Frontal cortex (tissue), 4 donors: ENCODE results near the gene TSPAN12. TPM values are rescaled to one million over a fixed set of nuclear protein-coding genes. Genes with fewer than 3 reads are reported as not detected.
"Not testable (repeated sequence)": the region's sequence is repeated elsewhere in the genome, so short reads cannot be mapped to it uniquely, and the experiment has no call there.

Source experiments
- DNase-seq, 2 donors: peaks; one replicate each; pipeline ENCODE4 v3.0.0; 2012; ENCODE audit warnings: low spot score in 2 of 2
- FAIRE-seq: peaks from 2 replicates; lab custom pipeline; 2012; peaks lifted over from hg19 to GRCh38; lab: Jason Lieb, UNC
- total RNA-seq: library from RNA; depleted of rRNA; stranded (reverse); fragments of >200 nt; gene quantifications from one replicate; pipeline ENCODE4 v1.2.3, GENCODE V29; 2014
- donor health status: control.
- donor health status: control.
- donor health status: control.

TSPAN12 gene
- total RNA-seq, 1 donor from 2014 or later, result 5.7 TPM

DNA sequence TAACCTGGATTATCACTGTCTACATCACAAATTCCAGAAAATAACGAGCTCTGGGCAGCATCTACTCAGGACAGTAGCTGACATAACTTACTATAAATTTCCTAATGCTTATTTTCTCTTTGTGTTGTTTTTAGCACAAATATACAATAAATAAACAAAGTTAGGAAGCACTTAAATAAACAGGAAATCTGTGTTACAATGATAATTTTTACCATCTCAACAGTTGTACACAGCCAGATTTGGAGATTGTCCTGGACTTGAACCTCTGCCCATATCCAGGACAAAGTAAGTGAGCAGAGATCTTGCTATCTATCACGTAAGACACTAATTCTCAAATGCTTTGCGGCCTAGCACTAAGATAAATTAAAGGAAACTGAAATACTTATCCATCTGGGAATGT, 48.7 kb downstream of the TSPAN12 start:
- DNase-seq (no peak), FAIRE-seq (no peak)

DNA sequence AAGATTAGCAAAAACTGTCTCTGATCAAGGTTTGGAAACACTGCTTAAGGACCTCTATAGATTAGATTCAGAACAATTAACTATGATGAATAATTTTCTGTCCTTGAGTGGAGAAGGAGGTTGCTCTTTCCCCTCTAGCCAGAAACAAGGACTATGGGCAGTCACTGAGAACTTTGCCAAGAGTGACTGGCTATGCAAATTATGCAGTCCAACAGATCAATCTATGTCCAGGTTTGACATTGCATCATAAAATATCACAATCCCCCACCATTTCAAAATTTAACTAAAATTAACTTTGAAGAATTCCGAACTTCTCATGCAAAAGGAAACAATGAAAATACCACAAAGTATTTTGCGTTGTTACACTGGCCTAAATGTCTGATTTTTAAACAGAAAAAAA, 50.6 kb downstream of the TSPAN12 start:
- DNase-seq (no peak), FAIRE-seq (no peak)

DNA sequence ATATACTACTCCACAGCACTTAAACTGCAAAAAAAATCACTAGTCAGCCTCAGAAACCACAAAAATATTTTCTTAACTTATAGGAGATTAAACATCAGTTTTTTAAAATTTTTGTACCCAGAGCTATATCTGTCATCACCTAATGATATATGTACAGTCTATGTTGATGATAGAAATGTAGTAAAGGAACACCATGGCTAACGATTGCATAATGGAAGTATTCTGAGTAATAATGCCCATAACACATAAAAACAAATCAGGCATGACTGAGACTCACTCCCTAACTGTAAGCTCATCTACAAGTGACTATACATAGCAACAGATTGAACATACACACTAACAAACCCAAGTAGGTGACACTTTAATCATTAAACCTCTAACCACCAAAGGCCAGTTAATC, 51.3 kb downstream of the TSPAN12 start:
- FAIRE-seq (no peak), DNase-seq (no peak)

DNA sequence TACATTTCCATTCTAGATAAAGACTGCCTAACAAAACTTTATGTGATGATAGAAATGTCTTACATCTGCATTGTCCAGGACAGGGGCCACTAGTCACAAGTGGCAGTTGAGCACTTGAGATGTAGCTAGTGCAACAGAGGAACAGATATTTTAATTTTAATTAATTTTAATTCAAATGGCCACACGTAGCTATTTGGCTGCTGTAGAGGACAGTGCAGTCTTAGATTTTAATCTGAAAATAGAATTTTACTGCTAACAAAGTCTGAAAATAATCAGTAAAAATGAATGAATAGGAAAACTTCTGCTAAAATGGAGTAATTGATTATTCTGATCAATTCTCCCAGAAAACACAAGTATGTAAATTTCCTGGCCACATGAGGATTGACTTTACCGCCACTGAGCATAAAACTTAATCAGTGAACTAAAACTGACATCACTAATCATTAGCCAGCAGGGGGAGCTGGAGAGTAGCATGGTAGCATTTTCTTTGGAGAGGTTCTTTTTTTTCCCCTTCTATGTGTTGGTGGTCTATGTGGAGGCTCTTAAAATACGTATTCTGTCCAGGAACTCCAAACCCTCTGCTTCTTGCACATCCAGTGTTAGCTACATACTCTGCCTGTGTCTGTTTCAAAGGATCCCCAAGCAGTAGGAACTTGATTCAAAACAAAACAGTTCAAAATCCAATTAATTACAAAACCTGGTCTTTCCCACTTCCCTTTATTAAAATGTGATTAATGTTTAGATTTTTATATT, 52.1 kb downstream of the TSPAN12 start:
- DNase-seq, result peak; percentile 10 to 28
- no peak for FAIRE-seq

DNA sequence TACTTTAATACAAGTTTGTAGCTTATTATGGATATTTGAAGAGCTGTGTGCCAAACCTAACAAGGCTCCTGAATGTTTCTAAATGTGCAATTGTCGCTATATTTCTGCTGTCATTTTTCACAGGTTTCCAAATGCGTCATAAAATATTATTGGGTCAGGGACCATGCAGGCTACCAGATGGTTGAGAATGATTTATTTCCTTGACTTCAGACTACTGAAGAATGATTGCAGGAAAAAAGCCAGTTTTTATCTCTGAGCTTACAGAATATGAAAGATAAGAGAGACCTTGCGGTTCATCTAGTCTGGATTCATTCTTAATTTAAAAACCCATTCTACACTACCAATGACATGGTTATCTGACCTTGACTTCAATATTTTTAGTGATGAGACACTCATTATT, 55.2 kb downstream of the TSPAN12 start:
- no peak for FAIRE-seq
- DNase-seq, result no peak

DNA sequence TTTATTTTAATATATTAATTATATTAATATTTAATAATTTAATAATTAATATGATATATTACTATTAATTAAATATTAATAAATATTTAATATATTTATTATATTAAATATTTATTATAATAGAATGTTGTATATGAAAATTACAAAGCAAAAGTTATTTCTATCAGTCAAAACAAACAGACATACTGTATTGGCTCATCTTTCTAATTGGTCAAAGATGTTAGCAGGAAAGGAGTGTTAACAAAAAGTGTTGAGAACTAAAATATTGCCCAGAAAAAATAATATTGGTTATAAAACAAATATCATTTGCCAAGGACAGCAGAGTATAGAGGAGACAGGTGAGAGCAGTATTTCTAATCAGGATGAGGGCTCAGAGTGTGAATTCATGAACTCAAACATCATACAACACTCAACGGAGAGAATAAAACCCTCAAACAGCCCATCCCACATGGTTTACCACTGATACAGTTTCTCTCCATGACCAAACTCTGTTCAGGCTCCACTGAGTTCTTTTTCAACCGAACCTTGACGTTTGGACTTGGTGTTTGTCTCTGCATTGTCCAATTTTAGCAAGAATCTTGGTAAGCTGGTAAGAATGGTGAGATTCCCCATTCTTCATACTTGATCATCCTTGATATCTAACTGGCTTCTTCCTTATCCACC, 58.0 kb downstream of the TSPAN12 start:
- no peak for DNase-seq
- FAIRE-seq, result no peak

DNA sequence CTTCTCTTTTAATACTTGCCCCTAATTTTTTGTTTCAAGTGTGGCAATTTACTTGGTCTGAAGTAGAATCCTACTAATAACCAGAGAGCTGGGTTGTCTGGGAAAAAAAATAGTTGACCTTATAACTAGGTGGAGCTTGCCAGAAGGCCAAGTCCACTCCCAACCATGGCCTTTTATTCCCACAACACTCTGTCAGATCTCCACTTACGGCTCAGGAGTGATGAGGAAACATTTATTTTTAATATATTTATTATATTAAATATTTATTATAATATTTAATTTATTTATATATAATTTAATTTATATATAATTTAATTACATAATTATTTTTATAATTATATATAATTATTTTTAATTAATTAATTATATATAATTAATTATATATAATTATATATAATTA, 58.8 kb downstream of the TSPAN12 start:
- FAIRE-seq (no peak), DNase-seq (no peak)

DNA sequence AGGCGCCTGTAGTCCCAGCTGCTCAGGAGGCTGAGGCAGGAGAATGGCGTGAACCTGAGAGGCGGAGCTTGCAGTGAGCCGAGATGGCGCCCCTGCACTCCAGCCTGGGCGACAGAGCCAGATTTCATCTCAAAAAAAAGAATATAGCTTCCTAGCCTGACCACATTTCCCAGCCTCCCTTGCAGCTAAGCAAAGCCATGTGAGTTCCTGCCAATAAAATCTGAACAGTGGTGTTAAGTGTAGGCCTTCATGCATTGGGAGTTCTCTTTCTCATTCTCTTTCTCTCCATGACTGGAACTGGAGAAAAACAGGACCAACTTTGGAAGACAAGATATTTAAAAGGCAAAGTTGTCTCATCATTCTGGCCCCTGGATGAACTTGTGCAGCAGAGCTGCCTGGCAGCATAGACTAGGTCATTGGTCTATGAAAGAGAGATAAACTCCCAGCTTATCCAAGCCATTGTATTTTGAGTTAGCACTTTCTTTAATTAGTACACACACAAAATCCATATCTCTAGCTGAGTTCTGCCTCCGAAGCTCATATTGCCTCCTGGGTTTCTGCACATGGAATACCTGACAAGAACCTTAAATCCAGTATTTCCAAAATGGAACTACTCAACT, 60.8 kb downstream of the TSPAN12 start:
- FAIRE-seq (no peak), DNase-seq (no peak)

DNA sequence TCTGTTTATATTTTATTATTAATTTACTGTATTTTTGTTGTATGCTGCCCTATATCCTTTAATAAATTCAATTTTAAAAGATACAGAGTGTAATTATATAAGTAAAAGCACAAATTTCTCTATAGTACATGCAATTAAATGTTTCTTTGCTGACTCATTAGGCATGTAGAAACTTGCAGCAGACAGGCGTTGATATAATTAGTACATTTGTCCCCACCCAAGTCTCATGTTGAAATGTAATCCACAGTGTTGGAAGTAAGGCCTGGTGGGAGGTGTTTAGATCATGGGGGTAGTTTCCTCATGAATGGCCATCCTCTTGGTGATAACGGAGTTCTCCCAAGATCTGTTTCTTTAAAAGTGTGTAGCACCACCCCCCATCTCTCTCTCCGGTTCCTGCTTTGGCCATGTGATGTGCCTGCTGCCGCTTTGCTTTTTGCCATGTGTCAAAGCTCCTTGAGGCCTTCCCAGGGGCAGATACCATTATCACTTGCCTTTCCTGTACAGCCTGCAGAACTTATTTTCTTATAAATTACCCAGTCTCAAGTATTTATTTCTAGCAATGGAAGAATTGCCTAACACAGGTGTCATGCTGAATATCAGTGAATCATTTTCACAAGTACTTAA, 63.7 kb downstream of the TSPAN12 start:
- no peak for DNase-seq
- FAIRE-seq, result no peak

DNA sequence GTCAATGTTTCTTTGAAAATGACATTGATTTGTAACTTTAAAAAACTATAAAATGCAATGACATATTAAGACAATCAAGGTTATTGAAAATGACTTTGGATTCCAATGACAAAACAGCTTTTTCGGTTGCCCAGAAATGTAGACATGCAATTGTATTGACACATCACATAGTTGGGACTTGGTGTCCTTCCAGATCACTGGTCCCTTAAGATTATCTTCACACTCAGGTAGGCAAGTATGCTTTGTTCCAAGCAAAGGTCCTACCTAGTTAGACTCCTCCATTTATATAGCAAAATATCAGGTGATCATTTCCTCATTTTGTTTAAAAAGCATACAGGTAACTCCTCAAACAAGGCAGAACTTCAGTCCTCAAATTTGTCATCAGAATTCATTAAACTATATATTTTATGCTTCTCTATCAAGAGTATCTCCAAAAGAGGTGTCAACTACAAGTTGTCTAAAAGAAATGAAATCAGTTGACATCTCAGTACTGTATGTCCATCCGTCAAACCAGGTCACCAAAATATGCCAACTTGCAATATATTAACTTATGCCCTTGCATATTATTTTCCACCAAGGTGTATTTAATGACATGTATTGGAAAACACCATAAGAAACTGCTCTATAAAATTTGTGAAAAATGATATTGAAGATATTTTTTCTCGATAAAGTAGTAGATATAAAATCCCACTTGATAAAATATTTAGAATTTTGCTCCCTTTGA, 64.6 kb downstream of the TSPAN12 start:
- no peak for FAIRE-seq
- no peak for DNase-seq

DNA sequence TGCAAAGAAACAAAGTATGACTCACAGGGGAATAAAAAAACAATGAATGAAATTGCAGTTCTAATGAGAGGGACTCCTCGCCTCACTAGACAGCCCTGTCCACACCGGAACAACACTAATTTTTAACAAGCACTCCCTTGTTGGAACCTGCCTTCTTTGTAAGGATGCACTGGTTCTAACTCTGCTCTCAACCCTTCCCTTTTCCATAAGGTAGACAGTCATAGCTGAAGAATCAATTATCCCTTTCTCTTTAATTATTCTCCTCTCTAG, 65.1 kb downstream of the TSPAN12 start:
- FAIRE-seq, result no peak
- DNase-seq, result no peak

DNA sequence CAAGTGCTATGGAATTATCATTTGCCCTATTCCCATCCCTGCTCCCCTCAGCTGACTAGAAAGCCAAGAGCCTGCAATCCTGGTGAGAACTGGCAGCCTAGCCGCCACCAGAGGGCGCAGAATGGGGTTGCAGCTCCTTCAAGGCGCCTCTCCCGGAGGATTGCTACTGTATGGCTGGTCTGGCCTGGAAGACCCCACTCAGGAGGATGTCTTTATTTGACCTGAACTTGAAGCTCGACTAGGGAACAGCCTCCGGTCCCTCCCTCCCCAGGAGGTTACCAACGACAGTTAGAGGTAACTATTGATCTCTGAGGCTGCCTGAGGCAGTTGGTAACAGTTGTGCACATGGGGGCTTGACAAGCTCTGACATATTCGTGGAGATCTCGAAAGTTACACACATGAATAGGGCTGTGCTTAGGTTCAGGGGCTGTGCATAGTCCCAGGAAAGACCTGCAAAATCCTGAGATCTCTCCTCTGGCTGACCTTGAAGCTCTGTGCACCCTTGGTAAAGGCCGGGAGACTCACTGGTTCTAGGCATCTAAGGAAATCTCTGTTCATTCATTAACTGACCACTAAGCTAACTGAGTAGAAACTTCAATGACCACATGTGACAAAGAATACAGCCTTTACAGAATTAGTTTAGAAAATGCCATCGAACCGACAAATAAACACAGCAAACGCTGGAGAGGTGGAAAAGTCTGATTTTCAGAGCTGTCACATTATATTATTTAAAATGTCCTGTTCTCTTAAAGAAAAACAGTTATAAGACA, 65.7 kb downstream of the TSPAN12 start:
- DNase-seq, result peak in 1 of 2 donors; percentile 16
- FAIRE-seq, result no peak

DNA sequence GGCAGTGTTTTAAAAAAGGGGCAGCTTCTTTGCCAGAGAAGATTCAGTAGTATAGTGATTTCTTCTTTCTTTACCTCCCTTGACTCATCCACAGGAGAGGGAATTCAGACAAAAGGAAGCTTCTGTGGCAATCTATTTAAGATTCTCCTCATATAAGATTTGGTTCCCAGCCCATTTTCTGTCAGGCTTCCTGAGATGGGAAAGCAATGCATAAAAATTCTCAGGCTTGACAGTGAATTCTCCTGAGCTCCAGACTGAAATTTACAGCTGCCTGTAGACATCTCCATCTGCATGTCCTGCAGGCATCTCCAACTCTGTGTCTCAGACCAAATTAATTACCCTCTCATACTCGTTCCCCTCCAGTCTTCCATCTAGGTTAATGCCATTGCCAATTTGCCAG, 72.8 kb downstream of the TSPAN12 start:
- FAIRE-seq (no peak), DNase-seq (no peak)

DNA sequence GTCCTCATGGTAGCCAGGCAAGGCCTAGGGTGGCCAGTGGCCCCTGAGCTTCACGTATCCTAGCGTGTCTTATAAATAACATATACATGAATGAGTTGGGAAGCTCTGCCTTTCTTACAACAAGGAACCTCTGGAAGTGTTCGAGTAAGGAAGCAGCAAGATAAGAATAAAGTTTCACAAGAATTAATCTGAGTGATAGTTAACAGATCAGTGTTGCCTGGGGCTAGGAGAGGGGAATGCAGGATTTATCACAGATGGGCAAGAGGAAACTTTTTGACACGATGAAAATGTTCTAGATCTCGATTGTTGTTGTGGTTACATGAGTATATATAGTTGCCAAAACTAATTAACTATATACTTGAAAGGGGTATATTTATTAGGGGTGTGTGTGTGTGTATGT, 74.2 kb downstream of the TSPAN12 start:
- no peak for DNase-seq

DNA sequence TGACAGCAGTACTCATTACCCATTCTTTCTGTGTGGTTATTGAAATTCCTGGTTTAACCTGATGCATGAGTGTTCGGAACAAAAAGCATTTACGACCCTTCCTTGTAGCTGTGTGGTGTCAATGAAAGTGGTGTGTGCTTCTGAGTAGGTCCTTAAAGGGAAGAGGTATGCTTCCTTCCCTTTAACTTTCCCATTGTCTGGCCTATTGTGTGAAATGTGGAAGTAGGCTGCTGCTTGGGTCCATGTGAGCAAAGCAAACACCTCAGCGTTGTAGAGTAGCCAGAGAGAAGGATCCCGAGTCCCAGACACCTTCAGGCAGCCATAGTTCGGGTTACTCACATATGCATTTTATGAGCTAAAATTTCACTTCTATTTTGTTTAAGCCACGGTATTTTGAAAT, 74.7 kb downstream of the TSPAN12 start:
- DNase-seq (no peak), FAIRE-seq (no peak)

More for the DNA sequence above, 74.2 kb downstream of the TSPAN12 start:
- FAIRE-seq, result no peak

DNA sequence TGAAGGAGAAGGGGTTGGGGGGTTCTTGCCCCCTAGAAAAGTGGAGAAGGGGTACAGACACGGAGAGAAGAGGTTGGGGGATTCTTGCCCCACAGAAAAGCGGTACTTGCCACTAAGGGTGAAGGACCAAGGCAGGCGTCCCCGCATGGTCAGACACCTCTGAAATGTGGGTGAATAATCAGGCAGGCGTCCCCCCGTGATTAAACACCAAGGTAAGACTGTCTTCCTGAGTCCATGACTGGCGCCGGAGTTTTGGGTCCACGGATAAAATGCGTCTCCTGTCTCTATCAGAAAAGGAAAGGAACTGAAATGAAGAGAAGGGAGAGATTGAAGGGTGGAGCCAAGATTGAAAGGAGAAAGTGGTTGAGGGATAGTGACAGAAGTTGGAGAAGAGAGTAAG, 76.0 kb downstream of the TSPAN12 start:
- not testable (repeated sequence) for DNase-seq, FAIRE-seq

DNA sequence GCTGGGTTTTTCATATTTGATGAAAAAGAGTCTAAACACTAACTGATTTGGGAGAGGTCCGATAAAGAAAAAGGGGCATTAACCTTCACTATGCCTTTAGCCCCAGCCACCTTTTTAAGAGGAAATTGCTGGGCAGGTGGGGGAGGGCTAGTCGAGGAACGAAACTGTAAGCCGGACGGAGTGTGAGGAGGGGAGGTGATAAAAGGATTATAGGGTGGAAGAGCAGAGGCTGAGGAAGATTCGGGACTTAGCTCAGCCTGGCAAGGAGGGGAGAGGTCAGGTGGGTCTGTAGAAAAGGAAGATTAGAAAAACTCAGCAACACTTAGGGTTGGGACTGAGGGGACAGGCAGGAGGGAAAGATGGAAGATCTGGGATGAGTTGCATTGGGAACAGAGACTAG, 77.0 kb downstream of the TSPAN12 start:
- no peak for FAIRE-seq

DNA sequence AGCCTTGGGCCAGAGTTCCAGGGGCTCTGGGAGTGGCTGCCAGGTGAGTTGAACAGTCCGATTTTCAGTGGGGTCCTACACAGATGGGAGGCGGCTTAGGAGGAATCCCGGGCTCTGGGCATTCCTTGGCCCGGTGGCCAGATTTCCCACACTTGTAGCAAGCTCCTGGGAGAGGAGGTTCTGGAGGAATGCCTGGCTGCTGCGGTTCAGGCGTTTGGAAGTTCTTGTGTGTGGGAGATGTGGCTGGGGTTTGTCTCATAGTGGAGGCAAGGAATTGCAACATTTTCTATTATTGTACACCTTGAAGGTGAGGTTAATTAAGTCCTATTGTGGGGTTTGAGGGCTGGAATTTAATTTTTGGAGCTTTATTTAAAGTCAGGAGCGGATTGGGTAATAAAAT, 77.5 kb downstream of the TSPAN12 start:
- not testable (repeated sequence) for DNase-seq, FAIRE-seq

More for the DNA sequence above, 77.0 kb downstream of the TSPAN12 start:
- DNase-seq, result no peak

DNA sequence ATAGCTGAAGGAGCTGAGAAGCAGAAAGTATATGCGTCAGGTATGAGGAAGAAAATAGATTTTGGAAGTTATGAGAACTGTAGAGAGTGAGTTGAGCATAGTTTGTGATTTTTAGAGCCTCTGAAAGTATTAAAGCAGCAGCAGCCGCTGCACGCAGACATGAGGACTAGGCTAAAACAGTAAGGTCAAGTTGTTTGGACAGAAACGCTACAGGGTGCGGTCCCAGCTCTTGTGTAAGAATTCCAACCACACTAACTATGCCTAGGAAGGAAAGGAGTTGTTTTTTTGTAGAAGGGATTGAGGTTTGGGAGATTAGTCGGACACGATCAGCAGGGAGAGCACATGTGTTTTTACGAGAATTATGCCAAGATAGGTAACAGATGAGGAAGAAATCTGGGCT, 78.9 kb downstream of the TSPAN12 start:
- DNase-seq, FAIRE-seq: not testable (repeated sequence)

DNA sequence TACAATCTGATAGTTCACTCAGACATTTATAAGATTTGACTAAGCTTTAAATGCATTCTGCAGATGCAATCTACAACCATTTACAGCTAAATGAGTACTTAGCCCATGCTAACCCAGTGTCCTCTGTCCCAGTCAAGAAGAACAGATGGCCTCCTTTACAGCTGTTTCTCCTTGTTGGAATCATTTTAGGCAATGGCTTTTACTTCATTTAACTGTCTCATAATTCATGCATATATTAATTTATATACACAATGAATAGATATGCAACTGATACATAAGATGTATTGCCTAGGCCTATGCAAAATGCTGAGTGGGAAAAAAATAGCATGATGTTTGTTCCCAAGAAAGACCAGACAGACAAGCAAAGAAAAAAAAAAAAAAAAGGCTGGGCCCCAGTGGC, 82.2 kb downstream of the TSPAN12 start:
- no peak for DNase-seq
- FAIRE-seq, result no peak
